ENCODE results near the gene MAPRE2.
"Not testable (repeated sequence)": the region's sequence is repeated elsewhere in the genome, so short reads cannot be mapped to it uniquely, and the experiment has no call there.

Gene MAPRE2

DNA sequence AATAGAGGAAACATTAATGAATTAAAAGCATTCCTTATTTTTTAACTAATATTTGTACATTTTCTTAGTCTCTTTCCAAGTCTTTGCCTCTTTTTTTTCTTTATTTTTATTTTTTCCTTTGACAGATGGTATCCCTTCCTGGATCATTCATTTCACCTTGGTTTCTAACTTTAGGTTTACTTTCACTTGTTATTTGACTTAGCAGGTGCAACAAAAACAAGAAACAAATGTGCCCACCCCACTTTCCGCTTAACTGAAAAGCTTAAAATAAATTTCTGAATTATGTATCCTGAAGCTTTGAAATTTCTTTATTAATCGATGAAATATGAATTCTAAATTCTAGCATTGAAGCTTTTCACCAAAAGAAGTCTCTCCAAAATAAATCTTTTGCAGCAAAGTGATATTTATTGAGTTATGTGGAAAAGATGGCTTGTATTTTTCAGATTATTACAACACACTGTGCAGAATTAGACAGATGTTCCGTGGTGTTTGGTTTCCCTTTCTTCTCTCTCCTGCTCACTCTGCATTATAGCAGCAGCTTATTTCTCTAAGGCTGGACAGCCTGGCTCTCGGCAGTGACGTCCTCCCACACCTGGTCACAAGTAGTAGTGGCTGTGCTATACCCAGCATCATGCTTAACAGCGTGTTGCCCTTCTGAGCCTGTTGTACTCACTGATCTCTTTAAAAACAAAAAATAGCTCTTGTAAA, 100.5 kb downstream of the MAPRE2 start:
- no peak overlapping the region for H3K9ac ChIP-seq
- no peak overlapping the region for H3K4me2 ChIP-seq
- no peak overlapping the region for H2AFZ ChIP-seq (ENCODE audit: low read depth)
- H4K20me1 ChIP-seq (ENCODE audit: insufficient read depth) = no peaks in the 10 kb centered on the region
- H3K36me3 ChIP-seq (ENCODE audit: insufficient read depth) = no peaks in the 10 kb centered on the region
- no peaks in the 10 kb centered on the region for H3K4me1 ChIP-seq (ENCODE audit: low read depth, poor library complexity, severe bottlenecking)
- H3K79me2 ChIP-seq (ENCODE audit: insufficient read depth, low read depth) = no peaks in the 10 kb centered on the region
- TF ChIP-seq CTCF (conservative IDR thresholded peaks at IDR 0.05; ENCODE audit: low read depth, low read length) = no peak
- H3K27ac ChIP-seq = no peak overlapping the region
- no peaks in the 10 kb centered on the region for H3K27me3 ChIP-seq (ENCODE audit: insufficient read depth, low read depth)
- H3K4me3 ChIP-seq (IDR thresholded peaks at IDR 0.05; ENCODE audit: insufficient read depth, low read depth, low read length) = no peak overlapping the region

DNA sequence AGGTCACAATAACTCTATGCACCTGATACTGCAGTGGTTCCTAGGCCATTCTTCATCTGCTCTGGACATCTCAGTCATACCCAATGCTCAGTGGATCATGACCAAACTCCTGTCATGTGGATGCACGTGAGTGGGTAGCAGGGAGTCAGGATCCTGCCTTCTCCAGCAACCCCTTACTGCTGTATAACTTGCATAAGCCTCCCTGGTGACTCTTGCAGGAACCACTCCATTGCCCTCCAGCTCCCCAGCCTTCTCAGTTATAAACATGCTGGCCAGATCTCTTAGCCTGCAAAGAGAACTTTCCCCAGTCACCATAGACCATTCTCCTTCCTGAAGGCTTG, 101.0 kb downstream of the MAPRE2 start:
- Histone ChIP-seq H3K4me1 (ENCODE audit: low read depth, poor library complexity, severe bottlenecking) (no peaks in the 10 kb centered on the region), H3K36me3 (ENCODE audit: insufficient read depth) (no peaks in the 10 kb centered on the region), H3K79me2 (ENCODE audit: insufficient read depth, low read depth) (no peaks in the 10 kb centered on the region), H2AFZ (ENCODE audit: low read depth) (no peak overlapping the region), H3K27ac (no peak overlapping the region), H3K4me3 (IDR thresholded peaks at IDR 0.05; ENCODE audit: insufficient read depth, low read depth, low read length) (no peak overlapping the region), H3K4me2 (no peak overlapping the region), H3K9ac (no peak overlapping the region), H4K20me1 (ENCODE audit: insufficient read depth) (no peaks in the 10 kb centered on the region), H3K27me3 (ENCODE audit: insufficient read depth, low read depth) (no peaks in the 10 kb centered on the region)
- no peak for TF ChIP-seq CTCF (conservative IDR thresholded peaks at IDR 0.05; ENCODE audit: low read depth, low read length)

DNA sequence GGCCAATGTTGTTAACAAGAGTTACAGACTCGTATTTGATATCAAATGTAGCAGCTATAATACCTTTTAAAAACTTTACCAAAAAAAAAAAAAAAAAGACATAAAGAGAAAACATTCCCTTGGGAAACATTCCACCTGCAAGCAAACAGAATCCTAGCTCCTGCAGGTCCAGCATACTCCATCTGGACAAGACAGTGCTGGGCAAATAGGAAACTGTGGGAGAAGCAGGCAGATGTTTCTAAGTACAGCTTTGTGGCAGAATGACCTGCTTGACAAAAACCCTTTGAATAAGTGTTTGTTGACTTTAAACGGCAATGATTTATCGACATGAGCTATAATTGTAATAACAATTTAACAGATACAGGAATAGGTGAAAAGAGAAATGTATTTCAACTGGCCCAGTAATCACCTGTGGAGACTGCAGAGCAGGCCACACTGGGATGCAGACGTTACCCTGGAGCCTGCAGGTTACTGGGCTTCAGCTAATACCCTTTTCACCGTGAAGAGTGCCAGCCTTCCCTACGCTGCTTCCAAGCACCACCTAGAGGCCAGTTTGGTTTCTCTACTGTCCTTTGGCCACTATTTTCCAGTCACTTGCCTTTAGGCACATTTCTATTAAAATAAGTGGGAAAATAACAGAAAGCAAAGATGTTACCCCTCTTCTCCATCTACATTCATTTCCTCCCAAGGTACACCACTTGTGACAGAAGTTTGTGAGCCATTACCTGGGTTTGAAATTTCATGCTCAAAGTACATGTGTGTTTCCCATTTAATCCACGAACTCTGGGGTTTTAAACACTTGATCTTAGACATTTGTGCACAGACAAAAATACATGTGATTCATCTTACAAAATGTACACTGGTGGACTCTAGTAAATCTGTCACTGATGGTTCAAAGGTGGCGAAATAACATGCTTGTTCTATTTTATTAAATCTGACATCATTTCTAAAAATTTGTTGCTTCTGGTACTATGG, 102.7 kb downstream of the MAPRE2 start:
- TF ChIP-seq CTCF (conservative IDR thresholded peaks at IDR 0.05; ENCODE audit: low read depth, low read length) = no peak; the same call in 1 of the 2 replicates
- Histone ChIP-seq H2AFZ (ENCODE audit: low read depth) (no peak overlapping the region), H3K9ac (no peak overlapping the region), H3K79me2 (ENCODE audit: insufficient read depth, low read depth) (no peaks in the 10 kb centered on the region), H3K36me3 (ENCODE audit: insufficient read depth) (no peaks in the 10 kb centered on the region), H3K4me3 (IDR thresholded peaks at IDR 0.05; ENCODE audit: insufficient read depth, low read depth, low read length) (no peak overlapping the region), H3K4me1 (ENCODE audit: low read depth, poor library complexity, severe bottlenecking) (no peaks in the 10 kb centered on the region), H3K4me2 (no peak overlapping the region), H3K27me3 (ENCODE audit: insufficient read depth, low read depth) (no peaks in the 10 kb centered on the region), H4K20me1 (ENCODE audit: insufficient read depth) (no peaks in the 10 kb centered on the region), H3K27ac (no peak overlapping the region)

DNA sequence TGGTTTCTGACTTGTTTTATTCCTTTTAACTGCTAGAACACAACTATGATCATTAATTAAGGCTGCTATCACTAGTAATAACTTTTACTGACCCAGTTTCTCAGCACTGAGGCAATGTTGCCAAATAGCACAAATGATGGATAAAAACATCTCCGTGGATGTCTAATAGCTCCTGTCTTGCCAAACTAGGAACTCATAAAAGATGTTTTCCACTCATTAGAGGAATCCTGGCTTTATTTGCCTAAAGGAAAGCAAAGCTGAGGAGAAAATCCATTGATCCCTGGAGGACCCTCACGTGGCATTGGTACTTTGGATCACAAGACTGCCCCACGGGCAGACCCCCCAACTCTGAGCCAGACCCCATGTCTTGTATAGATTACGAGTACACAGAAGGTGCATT, 103.5 kb downstream of the MAPRE2 start:
- no peaks in the 10 kb centered on the region for H4K20me1 ChIP-seq (ENCODE audit: insufficient read depth)
- H3K27me3 ChIP-seq (ENCODE audit: insufficient read depth, low read depth) = no peaks in the 10 kb centered on the region
- H3K4me3 ChIP-seq (IDR thresholded peaks at IDR 0.05; ENCODE audit: insufficient read depth, low read depth, low read length) = no peak overlapping the region
- no peak overlapping the region for H3K27ac ChIP-seq
- H2AFZ ChIP-seq (ENCODE audit: low read depth) = no peak overlapping the region
- no peak overlapping the region for H3K9ac ChIP-seq
- no peak for TF ChIP-seq CTCF (conservative IDR thresholded peaks at IDR 0.05; ENCODE audit: low read depth, low read length)
- H3K4me2 ChIP-seq = no peak overlapping the region
- H3K79me2 ChIP-seq (ENCODE audit: insufficient read depth, low read depth) = no peaks in the 10 kb centered on the region
- H3K4me1 ChIP-seq (ENCODE audit: low read depth, poor library complexity, severe bottlenecking) = no peaks in the 10 kb centered on the region
- H3K36me3 ChIP-seq (ENCODE audit: insufficient read depth) = no peaks in the 10 kb centered on the region

DNA sequence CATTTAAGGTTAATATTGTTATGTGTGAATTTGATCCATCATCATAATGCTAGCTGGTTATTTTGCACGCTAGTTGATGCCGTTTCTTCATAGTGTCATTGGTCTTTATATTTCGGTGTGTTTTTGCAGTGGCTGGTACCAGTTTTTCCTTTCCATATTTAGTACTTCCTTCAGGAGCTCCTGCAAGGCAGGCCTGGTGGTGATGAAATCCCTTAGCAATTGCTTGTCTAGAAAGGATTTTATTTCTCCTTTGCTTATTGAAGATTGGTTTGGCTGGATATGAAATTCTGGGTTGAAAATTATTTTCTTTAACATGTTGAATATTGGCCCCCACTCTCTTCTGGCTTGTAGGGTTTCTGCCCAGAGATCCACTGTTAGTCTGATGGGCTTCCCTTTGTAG, 109.0 kb downstream of the MAPRE2 start:
- not testable (repeated sequence) for H2AFZ ChIP-seq (ENCODE audit: low read depth); H3K4me1 ChIP-seq (ENCODE audit: low read depth, poor library complexity, severe bottlenecking); H4K20me1 ChIP-seq (ENCODE audit: insufficient read depth); H3K27ac ChIP-seq; H3K4me2 ChIP-seq; H3K4me3 ChIP-seq (IDR thresholded peaks at IDR 0.05; ENCODE audit: insufficient read depth, low read depth, low read length); H3K79me2 ChIP-seq (ENCODE audit: insufficient read depth, low read depth); H3K36me3 ChIP-seq (ENCODE audit: insufficient read depth); H3K9ac ChIP-seq; H3K27me3 ChIP-seq (ENCODE audit: insufficient read depth, low read depth)
